HT-29 (cell line): Measurements from ENCODE around the gene KCNQ5. TPM values are rescaled to one million over a fixed set of nuclear protein-coding genes. Genes with fewer than 3 reads are reported as not detected.
"Not testable (repeated sequence)": the region's sequence is repeated elsewhere in the genome, so short reads cannot be mapped to it uniquely, and the experiment has no call there.

ENCODE experiments used
- DNase-seq: peaks from one replicate; pipeline ENCODE4 v3.0.0-alpha.2; 2015; ENCODE audit warnings: low spot score
- total RNA-seq: library from RNA; depleted of rRNA; stranded (reverse); fragments of >200 nt; shearing (Covaris generic); gene quantifications from 2 replicates; pipeline ENCODE4 v1.2.3, GENCODE V29; 2014

KCNQ5 gene
- total RNA-seq, 1 experiment from 2014 or later: not detected

DNA sequence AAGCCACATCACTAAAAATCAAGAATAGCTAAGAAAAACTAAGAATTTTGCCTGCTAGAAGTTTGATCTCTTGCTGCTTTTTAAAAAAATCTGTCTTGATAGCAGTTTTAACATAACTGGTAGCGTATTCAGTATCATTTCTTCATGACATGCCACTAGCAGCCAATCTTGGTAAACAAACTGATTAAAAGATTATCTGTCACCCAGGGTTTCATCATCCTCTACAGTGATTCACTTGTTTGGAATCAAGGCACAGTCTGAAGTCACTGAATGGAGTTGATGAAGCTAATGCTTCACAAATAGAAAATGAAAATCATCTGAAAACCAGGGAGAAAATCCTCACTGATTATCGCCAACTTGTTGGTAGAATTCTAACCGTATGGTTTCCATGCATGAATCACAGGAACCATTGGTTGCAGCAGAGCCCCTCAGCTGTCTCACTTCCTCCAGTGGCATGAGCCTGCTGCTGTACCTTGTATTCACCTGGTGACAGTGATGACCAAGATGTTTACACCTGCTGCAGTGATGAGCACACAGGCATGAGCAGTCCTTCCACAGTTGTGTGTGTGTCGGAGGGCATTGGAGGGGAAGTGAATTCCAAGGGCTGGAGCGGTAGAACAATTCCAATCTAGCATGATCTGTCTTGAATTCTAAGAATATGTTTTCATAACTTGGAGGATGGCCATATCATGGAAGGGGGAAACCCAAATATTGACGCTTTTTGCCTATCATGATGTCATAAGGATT, 328.4 kb downstream of the KCNQ5 start:
- no peak for DNase-seq

DNA sequence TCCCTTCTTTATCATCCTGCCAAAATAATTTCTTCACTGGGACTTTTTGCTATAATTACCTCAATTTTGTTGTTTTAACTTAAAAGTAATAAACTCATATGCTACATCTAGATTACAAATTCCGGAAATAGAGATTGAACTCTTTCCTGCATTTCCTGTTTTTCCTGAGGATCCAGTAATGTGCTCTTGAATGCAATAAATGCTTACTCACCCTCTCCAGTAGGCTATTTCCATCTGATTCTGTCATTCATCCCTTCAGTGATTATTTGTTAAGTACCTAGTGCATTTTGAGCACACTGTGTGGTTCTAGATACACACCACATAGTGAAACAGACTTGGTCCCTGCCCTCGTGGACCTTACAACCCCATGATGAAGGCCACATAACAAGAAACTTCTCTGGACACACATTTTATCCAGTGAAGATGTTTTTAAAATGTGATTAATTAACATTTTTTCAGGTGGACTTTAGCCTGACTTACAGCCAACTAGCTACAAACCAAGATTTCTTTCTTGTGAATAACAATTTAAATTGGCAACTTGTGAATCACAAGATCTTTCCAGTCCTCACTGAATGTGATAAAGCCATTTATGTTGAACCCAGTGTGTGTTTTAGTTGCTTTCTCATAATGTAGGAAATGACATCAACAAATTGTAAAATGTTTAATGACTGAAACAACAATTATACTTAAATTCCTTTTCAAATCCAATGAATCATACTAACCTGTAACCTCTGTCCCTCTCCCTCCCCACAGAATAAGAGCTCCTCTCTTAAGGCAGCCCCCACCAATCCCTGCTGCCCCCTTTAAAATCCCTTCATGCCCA, 331.2 kb downstream of the KCNQ5 start:
- DNase-seq: peak; percentile 35

DNA sequence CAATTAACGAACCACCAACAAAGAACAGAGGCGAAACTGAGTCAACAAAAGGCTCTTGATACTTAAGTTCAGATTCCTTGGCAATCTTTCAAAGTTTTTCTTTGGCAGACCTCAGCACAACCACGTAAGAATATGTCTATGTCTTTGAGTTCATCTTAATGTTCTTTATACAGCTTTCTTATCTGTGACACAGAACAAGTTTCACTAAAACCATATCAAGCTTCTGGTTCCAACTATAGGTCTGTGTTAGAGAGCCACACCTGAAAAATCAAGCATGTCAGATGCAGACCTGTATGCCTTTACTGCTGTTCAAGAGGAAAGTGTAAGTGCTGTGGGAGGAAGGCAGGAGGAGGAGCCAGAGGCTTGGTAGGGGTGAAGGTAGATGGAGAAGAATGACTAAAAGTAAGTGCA, 332.1 kb downstream of the KCNQ5 start:
- no peak for DNase-seq

DNA sequence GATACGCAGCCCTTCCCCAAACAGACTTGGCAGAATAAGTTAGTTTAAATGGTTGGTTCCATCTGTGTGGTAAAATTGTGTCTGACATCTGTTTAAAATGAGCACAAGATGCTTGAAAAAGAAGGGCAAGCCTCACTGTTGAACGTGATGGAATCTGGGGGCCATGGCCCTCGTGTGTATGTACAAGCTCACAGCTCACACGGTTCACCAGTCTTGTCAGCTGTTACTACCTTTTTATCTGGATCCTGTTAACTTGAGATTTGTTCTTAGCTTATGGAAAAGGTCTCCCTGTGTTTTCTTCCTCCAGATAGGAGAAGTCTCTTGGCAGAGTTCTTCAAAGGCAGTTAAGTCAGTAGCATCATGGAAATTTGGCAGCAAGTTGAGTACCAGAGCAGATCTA, 332.9 kb downstream of the KCNQ5 start:
- no peak for DNase-seq

DNA sequence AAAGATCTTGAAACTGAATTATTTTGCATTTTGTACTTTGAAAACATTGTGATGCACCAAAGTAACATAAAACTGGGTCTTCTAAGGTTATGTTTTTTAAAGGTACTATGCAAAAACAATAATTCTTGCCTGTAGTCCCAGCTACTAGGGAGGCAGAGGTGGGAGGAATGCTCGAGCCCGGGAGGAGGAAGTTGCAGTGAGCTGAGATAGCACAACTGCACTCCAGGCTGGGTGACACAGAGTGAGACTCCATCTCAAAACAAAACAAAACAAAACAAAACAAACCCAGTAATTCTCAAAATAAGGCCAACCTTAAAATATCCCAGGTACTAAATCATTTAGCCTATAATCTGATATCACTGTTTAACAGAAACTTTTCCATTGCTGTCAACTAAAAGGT, 333.8 kb downstream of the KCNQ5 start:
- no peak for DNase-seq

DNA sequence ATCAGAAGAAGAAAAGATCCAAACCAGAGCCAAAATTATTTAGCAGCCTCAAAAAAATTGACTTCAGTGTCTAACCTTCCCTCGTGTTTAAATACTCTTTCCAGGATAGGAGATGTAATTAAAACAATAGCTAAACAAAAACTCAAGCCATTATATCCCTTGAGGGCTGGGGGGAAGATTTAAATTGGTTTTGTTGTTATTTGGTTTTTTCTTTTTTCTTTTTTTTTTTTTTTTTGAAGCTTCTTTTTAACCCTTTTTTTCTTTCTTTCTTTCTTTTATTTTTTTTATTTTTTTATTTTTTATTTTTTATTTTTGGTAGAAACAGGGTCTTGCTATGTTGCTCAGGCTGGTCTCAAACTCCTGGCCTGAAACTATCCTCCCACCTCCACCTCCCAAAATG, 334.4 kb downstream of the KCNQ5 start:
- no peak for DNase-seq

DNA sequence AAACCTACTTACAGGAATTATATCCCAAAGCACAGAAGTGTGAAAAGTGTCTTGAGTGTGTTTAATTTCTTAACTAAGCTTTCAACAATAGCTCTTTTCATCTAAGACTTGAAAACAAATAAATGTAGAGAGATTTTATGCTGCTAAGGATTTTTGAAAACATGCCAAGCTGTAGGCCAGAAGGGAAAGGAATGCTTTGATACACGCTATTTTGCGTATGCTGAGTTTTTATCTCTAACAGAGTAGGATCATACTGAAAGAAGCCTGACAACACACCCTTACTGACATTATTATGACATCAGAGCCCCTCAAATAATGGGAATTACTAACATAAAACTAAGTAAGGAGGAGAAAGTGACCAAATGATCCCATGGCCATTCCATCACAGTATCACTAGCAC, 338.0 kb downstream of the KCNQ5 start:
- DNase-seq: no peak

DNA sequence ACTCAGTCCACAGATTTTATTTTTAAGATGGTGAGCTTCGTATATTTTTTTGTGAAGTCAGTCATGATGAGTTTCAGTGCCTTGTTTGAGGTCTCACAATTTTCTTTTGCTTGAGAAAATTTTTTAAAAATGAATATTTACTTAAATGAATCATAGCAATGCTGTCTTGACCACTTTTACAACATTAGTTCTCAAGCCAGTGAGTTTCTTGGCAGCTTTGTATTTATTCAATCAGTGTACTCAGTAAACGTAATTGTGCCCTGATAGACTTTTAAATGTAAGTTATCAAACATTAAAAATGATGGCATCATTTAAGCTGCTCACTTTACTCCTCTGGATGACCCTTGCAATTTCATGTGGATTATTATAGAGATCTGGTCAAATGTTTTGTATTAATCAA, 342.1 kb downstream of the KCNQ5 start:
- DNase-seq: no peak

DNA sequence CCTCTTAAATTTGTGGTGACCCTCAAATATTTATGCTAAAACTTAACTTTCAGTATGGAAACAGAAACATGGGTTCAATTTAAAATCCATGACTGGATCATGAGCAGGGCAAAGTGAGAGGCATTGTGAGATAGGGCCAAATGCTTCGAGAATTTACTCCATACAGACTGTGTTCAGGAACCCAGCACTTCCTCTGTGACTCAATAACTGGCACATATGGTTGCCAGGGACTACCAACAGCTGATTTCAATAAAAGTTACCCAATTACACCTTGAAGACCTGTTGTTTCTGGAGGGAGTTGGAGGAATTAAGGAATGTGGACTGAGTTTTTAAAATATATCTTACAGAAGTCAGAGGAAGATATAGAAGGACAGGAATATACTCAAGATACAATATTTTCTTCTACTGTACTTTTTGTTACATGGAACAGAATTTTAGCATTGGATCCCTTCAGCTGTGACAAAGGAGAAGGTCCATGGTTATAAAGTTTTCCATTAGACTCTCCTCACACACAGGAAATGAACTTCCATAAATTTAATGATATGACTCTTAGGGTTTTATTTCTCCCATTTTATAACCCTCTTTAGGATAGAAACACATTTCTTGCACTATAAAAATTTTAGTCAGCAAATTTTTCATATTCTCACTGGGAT, 344.9 kb downstream of the KCNQ5 start:
- DNase-seq: no peak

DNA sequence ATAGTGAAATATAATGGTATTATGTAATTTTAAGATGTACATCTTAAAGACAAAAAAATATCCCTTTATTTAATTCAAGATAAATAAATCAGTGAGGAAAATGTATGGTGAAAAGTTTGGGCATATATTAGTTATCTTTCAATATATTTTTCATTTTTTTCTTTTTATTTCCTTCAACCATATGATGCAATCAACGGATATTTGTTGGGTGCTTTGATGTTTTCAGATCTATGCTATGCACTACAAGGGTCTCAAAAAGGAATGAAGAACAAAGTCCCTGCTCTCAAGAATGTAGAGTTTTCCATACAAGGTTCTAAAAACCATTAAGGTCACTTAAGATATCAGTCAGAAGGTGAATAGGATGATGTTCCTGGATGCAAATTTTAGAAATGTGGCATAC, 345.5 kb downstream of the KCNQ5 start:
- no peak for DNase-seq

DNA sequence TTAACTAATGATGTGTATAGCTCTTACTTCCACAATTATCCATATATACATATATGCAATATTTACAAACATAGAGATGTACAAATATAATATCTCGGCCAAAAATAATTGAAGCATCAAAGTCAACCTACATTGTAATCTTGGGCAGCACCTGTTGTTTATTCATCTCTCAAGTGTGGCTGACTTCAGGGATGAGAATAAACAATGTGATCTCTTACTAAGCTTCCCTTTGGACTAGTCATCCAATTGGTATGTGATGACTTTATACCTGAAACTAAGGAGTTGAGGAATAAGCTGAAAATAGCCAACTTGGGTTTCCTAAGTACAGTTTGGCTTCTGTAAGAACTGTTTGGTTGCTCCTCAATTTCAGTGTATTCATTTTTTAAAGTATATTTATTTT, 346.8 kb downstream of the KCNQ5 start:
- DNase-seq: no peak

DNA sequence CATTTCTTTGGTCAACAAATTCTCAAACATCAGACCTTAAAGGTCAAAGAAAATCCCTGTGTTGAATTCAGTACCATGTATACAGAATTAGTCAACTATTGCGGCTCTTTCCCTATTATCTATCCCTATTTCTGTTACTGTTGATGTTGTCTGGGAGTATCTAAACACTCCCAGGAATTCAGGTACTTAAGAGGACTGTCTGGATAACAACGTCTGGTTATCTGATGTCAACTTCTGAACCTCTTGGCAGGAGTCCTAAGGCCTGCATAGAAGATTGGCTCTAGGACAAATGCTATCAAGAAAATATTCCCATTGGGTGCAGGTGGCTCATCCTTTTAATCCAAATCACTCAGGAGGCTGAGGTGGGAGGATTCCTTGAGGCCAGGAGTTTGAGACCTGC, 347.8 kb downstream of the KCNQ5 start:
- DNase-seq: no peak

DNA sequence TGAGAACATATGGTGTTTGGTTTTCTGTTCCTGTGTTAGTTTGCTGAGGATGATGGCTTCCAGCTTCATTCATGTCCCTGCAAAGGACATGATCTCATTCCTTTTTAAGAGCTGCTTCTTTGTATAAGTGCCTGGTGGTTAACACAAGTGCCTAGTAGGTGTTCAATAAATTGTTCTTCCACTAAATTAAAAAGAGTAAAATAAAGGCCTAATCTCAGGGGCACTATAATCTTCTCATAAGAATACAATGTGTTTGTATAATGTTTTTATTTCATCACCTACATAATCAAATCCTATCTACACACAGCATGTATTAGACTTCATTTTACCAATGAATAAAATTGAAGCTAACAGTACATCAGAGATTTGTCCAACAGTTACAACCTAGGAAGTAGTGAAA, 350.7 kb downstream of the KCNQ5 start:
- no peak for DNase-seq

DNA sequence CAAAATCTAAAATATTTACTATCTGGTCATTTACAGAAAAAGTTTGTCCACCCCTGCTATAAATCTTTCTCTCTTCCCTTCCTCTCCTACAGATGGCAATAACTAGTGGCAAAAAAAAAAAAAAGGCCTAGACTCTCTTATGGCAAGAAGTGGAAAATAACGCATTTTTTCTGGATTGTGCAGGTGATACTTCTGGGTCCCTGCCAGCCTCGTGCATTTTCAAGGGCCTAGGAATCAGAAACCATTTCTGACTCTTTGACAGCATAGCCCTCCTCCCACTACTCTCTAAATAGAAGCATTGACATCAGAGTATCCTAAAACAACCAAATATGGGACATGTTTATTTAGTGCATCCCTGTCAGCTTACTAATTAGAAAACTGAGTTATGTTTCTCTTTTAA, 352.4 kb downstream of the KCNQ5 start:
- no peak for DNase-seq

DNA sequence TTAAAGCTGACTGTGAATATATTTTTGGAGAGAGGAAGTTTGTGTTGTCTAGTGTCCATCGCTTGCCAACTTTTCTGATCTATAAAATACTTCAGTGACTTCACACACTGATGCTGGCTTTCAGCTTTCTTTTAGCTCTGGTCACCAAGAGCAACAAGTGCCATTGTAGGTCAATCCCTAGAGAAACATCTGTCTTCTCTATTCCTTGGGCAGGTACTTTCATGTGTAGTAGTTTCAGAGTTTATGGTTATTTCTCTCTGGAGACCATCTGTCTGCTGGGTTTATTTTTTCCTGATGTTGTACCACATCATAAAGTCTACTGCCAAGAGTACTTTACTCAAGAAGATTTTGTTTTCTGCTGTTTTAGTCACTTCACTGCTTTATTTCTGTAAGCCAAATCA, 353.5 kb downstream of the KCNQ5 start:
- no peak for DNase-seq

DNA sequence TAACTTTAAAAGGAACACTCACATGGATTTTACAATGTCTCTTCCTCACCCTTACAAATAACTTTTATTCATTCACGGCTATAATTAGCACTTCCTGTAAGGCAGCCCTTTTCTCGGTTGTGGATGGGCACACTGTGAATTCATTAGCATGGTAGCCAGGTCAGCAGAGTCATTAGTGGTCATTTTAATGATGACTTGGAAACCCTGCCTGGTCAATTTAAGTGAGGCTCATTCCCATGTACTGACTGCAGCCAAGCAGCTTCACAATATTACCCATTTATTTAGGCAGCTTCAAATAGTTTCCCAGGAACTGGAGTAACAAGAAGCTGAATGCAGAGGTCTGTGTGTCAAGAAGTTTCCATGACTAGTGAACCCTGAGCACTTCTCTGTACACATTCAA, 354.6 kb downstream of the KCNQ5 start:
- DNase-seq: no peak

DNA sequence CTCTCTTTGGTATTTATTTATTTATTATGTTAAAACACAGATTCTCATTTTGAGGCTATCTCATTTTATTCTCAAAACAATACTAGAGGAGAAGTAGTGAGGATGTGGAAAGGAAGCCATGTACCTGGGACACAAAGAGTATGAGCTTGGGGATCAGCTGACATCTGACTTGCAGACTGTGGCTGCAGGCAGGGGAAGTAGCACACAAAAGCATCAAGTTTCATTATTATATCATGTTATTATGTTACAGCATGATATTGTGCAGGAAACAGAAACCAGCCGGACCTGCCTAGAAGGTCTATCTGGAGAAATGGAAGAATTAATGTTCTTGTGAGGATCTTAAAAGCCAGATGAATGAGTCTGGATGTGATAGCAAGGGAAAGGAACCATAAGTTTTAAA, 355.2 kb downstream of the KCNQ5 start:
- DNase-seq: no peak

DNA sequence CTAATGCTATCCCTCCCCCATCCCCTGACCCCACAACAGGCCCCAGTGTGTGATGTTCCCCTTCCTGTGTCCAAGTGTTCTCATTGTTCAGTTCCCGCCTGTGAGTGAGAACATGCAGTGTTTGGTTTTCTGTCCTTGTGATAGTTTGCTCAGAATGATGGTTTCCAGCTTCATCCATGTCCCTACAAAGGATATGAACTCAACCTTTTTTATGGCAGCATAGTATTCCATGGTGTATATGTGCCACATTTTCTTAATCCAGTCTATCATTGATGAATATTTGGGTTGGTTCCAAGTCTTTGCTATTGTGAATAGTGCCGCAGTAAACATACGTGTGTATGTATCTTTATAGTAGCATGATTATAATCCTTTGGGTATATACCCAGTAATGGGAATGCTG, 356.9 kb downstream of the KCNQ5 start:
- not testable (repeated sequence) for DNase-seq

DNA sequence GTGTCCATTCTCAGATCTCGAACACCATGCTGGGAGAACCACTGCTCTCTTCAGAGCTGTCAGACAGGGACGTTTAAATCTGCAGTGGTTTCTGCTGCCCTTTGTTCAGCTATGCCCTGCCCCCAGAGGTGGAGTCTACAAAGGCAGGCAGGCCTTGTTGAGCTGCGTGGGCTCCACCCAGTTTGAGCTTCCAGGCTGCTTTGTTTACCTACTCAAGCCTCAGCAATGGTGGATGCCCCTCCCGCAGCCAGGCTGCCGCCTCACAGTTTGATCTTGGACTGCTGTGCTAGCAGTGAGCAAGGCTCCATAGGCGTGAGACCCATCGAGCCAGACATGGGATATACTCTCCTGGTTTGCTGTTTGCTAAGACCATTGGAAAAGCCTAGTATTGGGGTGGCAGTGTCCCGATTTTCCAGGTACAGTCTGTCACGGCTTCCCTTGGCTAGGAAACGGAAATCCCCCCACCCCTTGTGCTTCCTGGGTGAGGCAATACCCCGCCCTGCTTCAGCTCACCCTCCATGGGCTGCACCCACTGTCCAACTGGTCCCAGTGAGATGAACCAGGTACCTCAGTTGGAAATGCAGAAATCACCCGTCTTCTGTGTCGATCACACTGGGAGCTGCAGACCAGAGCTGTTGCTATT, 362.4 kb downstream of the KCNQ5 start:
- not testable (repeated sequence) for DNase-seq

DNA sequence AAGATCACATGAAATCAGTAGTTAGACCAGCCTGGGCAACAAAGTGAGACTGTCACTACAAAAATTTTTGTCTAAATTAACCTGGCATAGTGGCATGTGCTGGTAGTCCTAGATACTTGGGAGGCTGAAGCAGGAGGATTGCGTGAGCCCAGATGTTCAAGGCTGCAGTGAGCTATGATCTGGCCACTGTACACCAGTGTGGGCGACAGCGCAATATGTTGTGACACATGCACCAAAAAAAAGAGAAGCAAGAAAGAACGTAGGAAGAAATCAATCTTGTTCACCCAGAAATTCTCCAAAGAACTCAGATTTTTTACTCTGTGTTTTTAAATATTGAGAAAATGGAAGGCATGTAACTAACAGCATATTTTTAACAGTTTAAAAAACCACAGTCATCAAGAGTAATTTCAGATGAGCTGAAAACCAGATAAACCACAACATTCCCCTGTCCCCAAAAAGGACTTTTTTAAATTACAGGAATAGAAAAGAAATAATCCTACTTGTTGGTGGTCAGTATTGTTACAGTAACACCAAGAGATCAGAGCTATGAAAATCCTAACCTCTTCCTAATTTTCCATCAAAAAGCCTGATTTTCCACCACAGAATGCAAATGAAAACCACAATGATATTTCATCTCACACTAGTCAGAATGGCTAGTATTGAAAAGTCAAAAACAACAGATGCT, 363.3 kb downstream of the KCNQ5 start:
- DNase-seq: no peak

DNA sequence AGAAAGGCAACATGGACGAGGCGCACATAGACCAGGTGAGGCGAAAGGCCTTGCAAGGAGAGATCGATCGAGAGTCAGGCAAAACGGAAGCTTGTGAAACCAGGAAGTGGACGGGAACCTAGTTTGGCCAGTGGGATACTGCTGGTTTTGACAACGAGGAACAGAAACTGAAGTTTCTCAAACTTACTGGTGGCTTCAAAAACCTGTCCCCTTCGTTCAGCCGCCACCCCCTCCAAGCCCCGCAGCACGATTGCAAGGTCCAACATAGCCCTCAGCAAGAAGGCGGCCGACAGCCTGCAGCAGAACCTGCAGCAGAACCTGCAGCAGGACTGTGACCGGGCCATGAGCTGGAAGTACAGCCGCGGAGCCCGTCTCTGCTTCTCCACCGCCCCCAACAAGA, 365.4 kb downstream of the KCNQ5 start:
- no peak for DNase-seq

DNA sequence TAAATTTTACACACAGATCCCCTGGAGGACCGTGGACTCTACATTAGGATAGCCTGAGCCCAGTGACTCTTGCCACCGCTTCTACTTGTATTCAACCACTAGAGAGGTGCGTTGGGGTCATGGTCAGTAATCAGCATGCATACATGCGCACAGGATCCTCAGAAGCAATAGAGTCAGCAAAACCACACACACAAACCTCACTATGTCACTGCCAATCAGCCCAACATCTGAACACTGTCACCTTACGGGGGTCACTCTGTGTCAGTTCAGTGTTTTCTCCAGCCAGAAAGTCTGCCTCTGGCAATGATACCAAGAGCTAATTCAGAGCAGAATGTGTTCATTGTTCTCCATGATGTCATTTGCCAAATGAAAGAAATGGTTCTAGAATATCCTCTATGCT, 378.1 kb downstream of the KCNQ5 start:
- no peak for DNase-seq
